Left lobe of liver (tissue), 2 donors: ENCODE results near the gene HSFX1. TPM values are rescaled to one million over a fixed set of nuclear protein-coding genes. Genes with fewer than 3 reads are reported as not detected.

Experiments
- ATAC-seq: fragments of 200-7000 bp; cut with Tn5 transposase; one replicate; pipeline ENCODE4 v1.9.1; 2020; ENCODE audit warnings: mild to moderate bottlenecking, moderate library complexity
- DNase-seq: peaks from one replicate; pipeline ENCODE4 v3.0.0-alpha.2; 2020; ENCODE audit warnings: low spot score
- total RNA-seq: library from RNA; stranded (reverse); gene quantifications from one replicate; pipeline ENCODE4 v1.2.1, GENCODE V29; 2021
- donor health status: DM: no; HTN: no; CAD: no; lungs with moderate emphysema.
- donor health status: DM: no; HTN: yes; CAD: no.

HSFX1 gene
- total RNA-seq, 1 donor from 2014 or later = 0.78 TPM

GRCh38 chrX:149803458-149804062, 29.7 kb downstream of the HSFX1 start:
- ATAC-seq = no peak
- DNase-seq = no peak

GRCh38 chrX:149804102-149804501, 30.2 kb downstream of the HSFX1 start:
- ATAC-seq = no peak
- no peak for DNase-seq

- no peak for DNase-seq
- ATAC-seq = no peak
These were observed 34.0 kb downstream of the HSFX1 start for GRCh38 chrX:149807747-149808458.

- ATAC-seq = no peak
- DNase-seq = no peak
These were observed 44.8 kb downstream of the HSFX1 start for GRCh38 chrX:149818652-149819051.

GRCh38 chrX:149819371-149819770, 45.5 kb downstream of the HSFX1 start:
- ATAC-seq = no peak
- no peak for DNase-seq

GRCh38 chrX:149825424-149825823, 51.6 kb downstream of the HSFX1 start:
- ATAC-seq (no peak), DNase-seq (no peak)

Other genes with a start within 250 kb of the HSFX1 start
- 13.5 TPM for gene EOLA1, start 233.1 kb upstream of the HSFX1 start, total RNA-seq
- gene HSFX3, start 224.1 kb upstream of the HSFX1 start, total RNA-seq = not detected
- not detected for gene MAGEA9B, start 186.6 kb upstream of the HSFX1 start, total RNA-seq
- not detected for gene HSFX2, start 178.8 kb upstream of the HSFX1 start, total RNA-seq
- 8.1 TPM for gene TMEM185A, start 142.3 kb upstream of the HSFX1 start, total RNA-seq
- not detected for gene MAGEA11, start 62.0 kb upstream of the HSFX1 start, total RNA-seq
- not detected for gene MAGEA9, start 7.9 kb downstream of the HSFX1 start, total RNA-seq
- gene MAGEA8, start 107.1 kb downstream of the HSFX1 start, total RNA-seq = not detected
- not detected for gene HSFX4, start 155.5 kb downstream of the HSFX1 start, total RNA-seq
- gene EOLA2, start 164.4 kb downstream of the HSFX1 start, total RNA-seq = 17.1 TPM